CD4-positive, alpha-beta T cell treated with Interferon alpha-2 for 1 hour (primary cell): ENCODE measurements around the gene AZIN2.
"Not testable (repeated sequence)": the region's sequence is repeated elsewhere in the genome, so short reads cannot be mapped to it uniquely, and the experiment has no call there.

Experiments
- DNase-seq, 2 donors: peaks; one replicate each; pipeline ENCODE4 v3.0.0-alpha.2; 2020 to 2022

The AZIN2 gene

GRCh38 chr1:33096363-33097005, 15.5 kb downstream of the AZIN2 start:
- DNase-seq, result no peak

- DNase-seq, result no peak
These were observed 16.2 kb downstream of the AZIN2 start for GRCh38 chr1:33097137-33097611.

- DNase-seq, result no peak
These were observed 16.8 kb downstream of the AZIN2 start for GRCh38 chr1:33097762-33098161.

- peak in 1 of 2 donors; percentile 33 for DNase-seq
These were observed 17.4 kb downstream of the AZIN2 start for GRCh38 chr1:33098371-33098770.

- peak; percentile 63 to 80 for DNase-seq
These were observed 18.6 kb downstream of the AZIN2 start for GRCh38 chr1:33099290-33100118.

- not testable (repeated sequence) for DNase-seq
These were observed 19.1 kb downstream of the AZIN2 start for GRCh38 chr1:33100119-33100415.

GRCh38 chr1:33110477-33110876, 29.5 kb downstream of the AZIN2 start:
- DNase-seq, result no peak

- DNase-seq, result peak in 1 of 2 donors; percentile 37
These were observed 31.0 kb downstream of the AZIN2 start for GRCh38 chr1:33111965-33112364.

- no peak for DNase-seq
These were observed 36.6 kb downstream of the AZIN2 start for GRCh38 chr1:33117440-33118085.

- no peak for DNase-seq
These were observed 37.3 kb downstream of the AZIN2 start for GRCh38 chr1:33118274-33118673.

- no peak for DNase-seq
These were observed 38.1 kb downstream of the AZIN2 start for GRCh38 chr1:33119050-33119449.

- DNase-seq, result no peak
These were observed 38.7 kb downstream of the AZIN2 start for GRCh38 chr1:33119532-33120217.

GRCh38 chr1:33120436-33121231, 39.7 kb downstream of the AZIN2 start:
- no peak for DNase-seq

GRCh38 chr1:33121728-33122127, 40.8 kb downstream of the AZIN2 start:
- no peak for DNase-seq

- DNase-seq, result no peak
These were observed 41.7 kb downstream of the AZIN2 start for GRCh38 chr1:33122483-33123178.

- DNase-seq, result no peak
These were observed 42.3 kb downstream of the AZIN2 start for GRCh38 chr1:33123266-33123665.

- not testable (repeated sequence) for DNase-seq
These were observed 43.7 kb downstream of the AZIN2 start for GRCh38 chr1:33124647-33125046.

- DNase-seq, result no peak
These were observed 45.6 kb downstream of the AZIN2 start for GRCh38 chr1:33126411-33127000.

- DNase-seq, result peak; percentile 99
These were observed 46.3 kb downstream of the AZIN2 start for GRCh38 chr1:33127001-33127823.

- no peak for DNase-seq
These were observed 47.8 kb downstream of the AZIN2 start for GRCh38 chr1:33128781-33129180.
